Liver (tissue), 9 donors: ENCODE measurements around the gene MCF2L. TPM values are rescaled to one million over a fixed set of nuclear protein-coding genes. Genes with fewer than 3 reads are reported as not detected.

ENCODE experiments used
- DNase-seq: peaks from one replicate; pipeline ENCODE4 v3.0.0-alpha.2; 2017; ENCODE audit warnings: low spot score
- H3K27ac ChIP-seq, 2 donors: one replicate each; pipeline ENCODE4 v1.7.0; 2013; ENCODE audit warnings: inconsistent platforms in 2 of 2, low read length in 2 of 2, control low read depth in 1 of 2, low read depth in 1 of 2, mild to moderate bottlenecking in 1 of 2
- H3K27me3 ChIP-seq, 4 donors: one replicate each; pipeline versions ENCODE4 v1.6.1 to v1.7.0; 2013; ENCODE audit warnings: low read length in 3 of 4, inconsistent platforms in 1 of 4, mild to moderate bottlenecking in 1 of 4, moderate library complexity in 1 of 4; ENCODE audit not compliant: control insufficient read depth in 4 of 4, insufficient read depth in 4 of 4
- H3K36me3 ChIP-seq, 4 donors: one replicate each; pipeline versions ENCODE4 v1.6.1 to v1.7.0; 2013; ENCODE audit warnings: low read length in 3 of 4, mild to moderate bottlenecking in 3 of 4, low read depth in 1 of 4, moderate library complexity in 1 of 4; ENCODE audit not compliant: control insufficient read depth in 4 of 4, insufficient read depth in 3 of 4
- H3K4me1 ChIP-seq, 4 donors: one replicate each; pipeline versions ENCODE4 v1.6.1 to v1.7.0; 2013; ENCODE audit warnings: low read length in 3 of 4, mild to moderate bottlenecking in 3 of 4, moderate library complexity in 1 of 4; ENCODE audit not compliant: control insufficient read depth in 4 of 4, insufficient read depth in 4 of 4
- H3K4me3 ChIP-seq, 3 donors: one replicate each; pipeline versions ENCODE4 v1.6.1 to v1.7.0; 2013; ENCODE audit warnings: low read length in 3 of 3, control low read depth in 1 of 3, low read depth in 1 of 3, mild to moderate bottlenecking in 1 of 3
- H3K9ac ChIP-seq, 2 donors: one replicate each; pipeline ENCODE4 v1.7.0; 2013; ENCODE audit warnings: low read length in 2 of 2, mild to moderate bottlenecking in 2 of 2, moderate library complexity in 2 of 2, control low read depth in 1 of 2, low read depth in 1 of 2
- H3K9me3 ChIP-seq, 4 donors: one replicate each; pipeline versions ENCODE4 v1.6.1 to v1.7.0; 2013; ENCODE audit warnings: low read length in 3 of 4; ENCODE audit not compliant: control insufficient read depth in 4 of 4
- EGR1 ChIP-seq, 2 donors: IDR thresholded peaks; 2 replicates each; pipeline ENCODE4 v1.6.1; 2016 to 2018; ENCODE audit warnings: antibody characterized with exemption in 2 of 2, low read depth in 2 of 2
- FOXA1 ChIP-seq: IDR thresholded peaks from 2 replicates; pipeline ENCODE4 v1.6.1; 2016; ENCODE audit warnings: antibody characterized with exemption
- FOXA2 ChIP-seq: IDR thresholded peaks from 2 replicates; pipeline ENCODE4 v1.6.1; 2016; ENCODE audit warnings: antibody characterized with exemption
- GABPA ChIP-seq, 2 donors: IDR thresholded peaks in 1 of 2; conservative IDR thresholded peaks in 1 of 2; 2 replicates each; pipeline ENCODE4 v1.6.1; 2016; ENCODE audit warnings: antibody characterized with exemption in 2 of 2, mild to moderate bottlenecking in 1 of 2, moderate library complexity in 1 of 2
- JUND ChIP-seq, 2 donors: IDR thresholded peaks; 2 replicates each; pipeline ENCODE4 v1.6.1; 2016; ENCODE audit warnings: antibody characterized with exemption in 2 of 2
- NR2F2 ChIP-seq: IDR thresholded peaks from 2 replicates; pipeline ENCODE4 v1.6.1; 2016; ENCODE audit warnings: antibody characterized with exemption
- SP1 ChIP-seq: IDR thresholded peaks from 2 replicates; pipeline ENCODE4 v1.6.1; 2018; ENCODE audit warnings: antibody characterized with exemption, mild to moderate bottlenecking
- TAF1 ChIP-seq: conservative IDR thresholded peaks from 2 replicates; pipeline ENCODE4 v1.6.1; 2016; ENCODE audit warnings: antibody characterized with exemption, mild to moderate bottlenecking
- YY1 ChIP-seq: IDR thresholded peaks from 2 replicates; pipeline ENCODE4 v1.6.1; 2016; ENCODE audit warnings: antibody characterized with exemption, mild to moderate bottlenecking
- WGBS: extraction: QIAGEN DNeasy Blood & Tissue Kit; methylation state at CpG from one replicate; pipeline ENCODE4 v1.1.7; 2013; 5-methylcytosine and 5-hydroxymethylcytosine counted together
- polyA plus RNA-seq, 2 donors: library from polyadenylated mRNA; stranded (reverse) in 1 of 2; unstranded in 1 of 2; fragments of 200-250 nt in 1 of 2; fragments of >200 nt in 1 of 2; fragmentation: Nextera tagmentation in 1 of 2; extraction: Ambion mirVana in 1 of 2; gene quantifications; one replicate each; pipeline versions ENCODE4 v1.2.1 to v1.2.3, GENCODE V29; 2013 to 2015
- total RNA-seq, 2 donors: library from RNA; depleted of rRNA; stranded (reverse); fragments of >200 nt; gene quantifications; one replicate each; pipeline ENCODE4 v1.2.3, GENCODE V29; 2014
- TF ChIP-seq, protein P1 (sequence below): IDR thresholded peaks from 2 replicates; pipeline ENCODE4 v1.6.1; 2016; ENCODE audit warnings: antibody characterized with exemption, mild to moderate bottlenecking
- TF ChIP-seq, protein P2 (sequence below): fragments of 150-350 bp; IDR thresholded peaks from 2 replicates; pipeline ENCODE4 v1.5.1; 2017; ENCODE audit warnings: improper control_type of control experiment, low read depth, low read length; ENCODE audit not compliant: missing input control
- TF ChIP-seq, protein P3 (sequence below): IDR thresholded peaks from 2 replicates; pipeline ENCODE4 v1.6.1; 2016; ENCODE audit warnings: antibody characterized with exemption
- donor health status: healthy.
- donor health status: healthy.
- donor health status: healthy.
- donor health status: healthy.
- donor health status: healthy.

MCF2L gene
- total and polyA plus RNA-seq, 4 donors = 2.9 to 12.8 (median 7.1) TPM

GRCh38 chr13:112938680-112939079 is 30.3 kb upstream of the MCF2L start (continued):
- TF ChIP-seq, protein P1, sequence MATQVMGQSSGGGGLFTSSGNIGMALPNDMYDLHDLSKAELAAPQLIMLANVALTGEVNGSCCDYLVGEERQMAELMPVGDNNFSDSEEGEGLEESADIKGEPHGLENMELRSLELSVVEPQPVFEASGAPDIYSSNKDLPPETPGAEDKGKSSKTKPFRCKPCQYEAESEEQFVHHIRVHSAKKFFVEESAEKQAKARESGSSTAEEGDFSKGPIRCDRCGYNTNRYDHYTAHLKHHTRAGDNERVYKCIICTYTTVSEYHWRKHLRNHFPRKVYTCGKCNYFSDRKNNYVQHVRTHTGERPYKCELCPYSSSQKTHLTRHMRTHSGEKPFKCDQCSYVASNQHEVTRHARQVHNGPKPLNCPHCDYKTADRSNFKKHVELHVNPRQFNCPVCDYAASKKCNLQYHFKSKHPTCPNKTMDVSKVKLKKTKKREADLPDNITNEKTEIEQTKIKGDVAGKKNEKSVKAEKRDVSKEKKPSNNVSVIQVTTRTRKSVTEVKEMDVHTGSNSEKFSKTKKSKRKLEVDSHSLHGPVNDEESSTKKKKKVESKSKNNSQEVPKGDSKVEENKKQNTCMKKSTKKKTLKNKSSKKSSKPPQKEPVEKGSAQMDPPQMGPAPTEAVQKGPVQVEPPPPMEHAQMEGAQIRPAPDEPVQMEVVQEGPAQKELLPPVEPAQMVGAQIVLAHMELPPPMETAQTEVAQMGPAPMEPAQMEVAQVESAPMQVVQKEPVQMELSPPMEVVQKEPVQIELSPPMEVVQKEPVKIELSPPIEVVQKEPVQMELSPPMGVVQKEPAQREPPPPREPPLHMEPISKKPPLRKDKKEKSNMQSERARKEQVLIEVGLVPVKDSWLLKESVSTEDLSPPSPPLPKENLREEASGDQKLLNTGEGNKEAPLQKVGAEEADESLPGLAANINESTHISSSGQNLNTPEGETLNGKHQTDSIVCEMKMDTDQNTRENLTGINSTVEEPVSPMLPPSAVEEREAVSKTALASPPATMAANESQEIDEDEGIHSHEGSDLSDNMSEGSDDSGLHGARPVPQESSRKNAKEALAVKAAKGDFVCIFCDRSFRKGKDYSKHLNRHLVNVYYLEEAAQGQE = no peak
- TF ChIP-seq EGR1 (IDR thresholded peaks at IDR 0.05; ENCODE audit: low read depth in 2 of 2) (no peak), FOXA2 (no peak)

- H3K36me3 ChIP-seq = no peaks in the 10 kb centered on the region
- TF ChIP-seq NR2F2 (no peak), TAF1 (no peak), FOXA1 (no peak), SP1 (no peak), YY1 (no peak), FOXA2 (no peak), GABPA (IDR thresholded peaks at IDR 0.05 in 1 of 2, conservative IDR thresholded peaks at IDR 0.05 in 1 of 2) (no peak), JUND (IDR thresholded peaks at IDR 0.05) (no peak)
- TF ChIP-seq, protein P1 = no peak
- TF ChIP-seq, protein P2, sequence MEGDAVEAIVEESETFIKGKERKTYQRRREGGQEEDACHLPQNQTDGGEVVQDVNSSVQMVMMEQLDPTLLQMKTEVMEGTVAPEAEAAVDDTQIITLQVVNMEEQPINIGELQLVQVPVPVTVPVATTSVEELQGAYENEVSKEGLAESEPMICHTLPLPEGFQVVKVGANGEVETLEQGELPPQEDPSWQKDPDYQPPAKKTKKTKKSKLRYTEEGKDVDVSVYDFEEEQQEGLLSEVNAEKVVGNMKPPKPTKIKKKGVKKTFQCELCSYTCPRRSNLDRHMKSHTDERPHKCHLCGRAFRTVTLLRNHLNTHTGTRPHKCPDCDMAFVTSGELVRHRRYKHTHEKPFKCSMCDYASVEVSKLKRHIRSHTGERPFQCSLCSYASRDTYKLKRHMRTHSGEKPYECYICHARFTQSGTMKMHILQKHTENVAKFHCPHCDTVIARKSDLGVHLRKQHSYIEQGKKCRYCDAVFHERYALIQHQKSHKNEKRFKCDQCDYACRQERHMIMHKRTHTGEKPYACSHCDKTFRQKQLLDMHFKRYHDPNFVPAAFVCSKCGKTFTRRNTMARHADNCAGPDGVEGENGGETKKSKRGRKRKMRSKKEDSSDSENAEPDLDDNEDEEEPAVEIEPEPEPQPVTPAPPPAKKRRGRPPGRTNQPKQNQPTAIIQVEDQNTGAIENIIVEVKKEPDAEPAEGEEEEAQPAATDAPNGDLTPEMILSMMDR = no peak
- TF ChIP-seq, protein P3, sequence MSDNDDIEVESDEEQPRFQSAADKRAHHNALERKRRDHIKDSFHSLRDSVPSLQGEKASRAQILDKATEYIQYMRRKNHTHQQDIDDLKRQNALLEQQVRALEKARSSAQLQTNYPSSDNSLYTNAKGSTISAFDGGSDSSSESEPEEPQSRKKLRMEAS = no peak
- no peaks in the 10 kb centered on the region for H3K9me3 ChIP-seq
- WGBS = 66% methylated on average over 14 of the region's 14 CpGs
- DNase-seq = no peak
- H3K9ac ChIP-seq = no peak overlapping the region
- no peaks in the 10 kb centered on the region for H3K27me3 ChIP-seq
- no peak overlapping the region for H3K4me3 ChIP-seq
- H3K4me1 ChIP-seq = peaks cover 0 to 13% (median 7%) of the 10 kb centered on the region in 4 donors
- no peak overlapping the region for H3K27ac ChIP-seq
These were observed 28.8 kb upstream of the MCF2L start for GRCh38 chr13:112940236-112940635.
